Epidermal melanocyte (primary cell): ENCODE measurements around the gene ELL2.
"Not testable (repeated sequence)": the region's sequence is repeated elsewhere in the genome, so short reads cannot be mapped to it uniquely, and the experiment has no call there.

Experiments
- DNase-seq: peaks from one replicate; pipeline ENCODE4 v3.0.0; 2011; ENCODE audit warnings: low spot score; ENCODE audit not compliant: insufficient read length

The ELL2 gene

DNA sequence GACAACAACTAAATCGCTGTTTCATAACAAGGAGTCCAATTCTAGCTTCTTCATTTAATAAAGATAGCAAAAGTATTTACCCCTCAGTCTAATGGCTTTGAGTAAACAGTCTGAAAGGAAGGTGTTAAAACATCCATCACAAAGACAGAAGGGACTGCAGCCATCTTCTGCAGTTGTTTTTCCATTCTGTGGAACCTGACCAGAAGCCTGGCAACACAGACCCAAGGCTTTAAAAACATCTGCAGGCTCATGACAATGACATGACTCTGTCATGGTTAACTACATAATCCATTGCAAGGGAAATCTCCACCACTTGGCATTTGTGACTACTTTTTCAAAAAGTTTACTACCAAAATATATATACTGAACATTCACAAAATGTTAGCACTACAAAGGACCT is 51.9 kb downstream of the ELL2 start:
- DNase-seq: no peak

DNA sequence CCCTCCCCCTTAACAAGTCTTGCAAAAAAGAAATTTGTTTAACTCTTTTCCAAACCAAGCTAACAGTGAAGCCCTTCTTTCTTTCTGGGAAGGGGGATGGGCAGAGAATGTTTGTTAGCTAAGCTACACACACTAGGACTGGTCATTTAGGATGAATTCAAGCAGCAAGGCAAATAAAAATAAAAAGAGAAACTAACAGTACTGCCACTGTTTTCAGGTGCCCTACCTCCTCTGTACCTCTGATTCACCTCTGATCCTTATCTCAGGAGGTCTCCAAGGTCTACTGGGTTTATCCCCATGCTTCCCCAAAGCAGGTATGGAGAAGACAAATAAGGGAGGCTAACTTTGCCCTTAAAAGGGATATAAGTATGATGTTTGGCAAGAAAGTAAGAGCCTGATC is 52.9 kb downstream of the ELL2 start:
- DNase-seq: no peak

DNA sequence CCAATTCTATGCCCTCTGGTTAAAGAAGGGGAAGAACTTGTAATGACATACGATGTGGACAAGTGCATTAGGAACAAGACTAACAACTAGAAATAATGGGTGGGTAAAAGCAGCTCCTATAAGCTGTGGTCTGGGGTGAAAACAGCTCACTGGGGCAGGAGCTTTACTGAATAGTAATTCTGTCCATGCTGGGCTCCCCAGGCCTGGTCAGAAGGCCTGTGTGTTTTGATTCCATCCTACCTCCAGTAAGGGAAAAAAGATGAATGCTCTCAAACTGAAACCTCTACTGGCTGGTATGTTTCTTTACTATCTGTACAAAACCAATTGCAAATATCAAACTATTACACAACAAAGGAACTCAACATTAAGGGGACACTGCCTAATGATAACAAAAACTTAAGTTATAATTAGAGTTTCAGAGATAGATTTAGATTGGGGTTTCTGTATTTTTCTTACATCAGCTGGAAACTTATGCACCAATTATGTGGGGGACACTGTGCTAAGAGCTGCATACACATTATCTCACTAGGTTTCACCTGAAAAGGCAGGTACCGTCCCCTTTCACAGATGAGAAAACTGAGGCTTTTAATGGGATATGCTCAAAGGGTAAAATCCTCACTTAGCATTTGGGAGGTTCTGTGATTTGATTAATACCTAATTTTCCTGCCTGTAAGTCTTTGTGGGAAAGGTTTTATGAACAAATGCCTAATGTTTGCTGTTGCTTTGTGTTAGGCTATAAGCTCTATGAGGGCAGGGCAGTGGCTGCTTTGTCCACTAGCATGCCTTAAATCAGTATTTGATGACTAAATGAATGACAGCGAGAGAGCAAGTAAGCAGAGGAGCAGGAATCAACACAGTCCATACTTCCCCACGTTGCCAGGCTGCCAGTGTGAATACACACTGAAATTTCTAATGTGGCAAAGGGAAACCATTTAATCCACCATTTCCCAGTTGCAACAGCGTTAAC is 53.6 kb downstream of the ELL2 start:
- DNase-seq: no peak

GRCh38 chr5:95907067-95907705 is 54.5 kb downstream of the ELL2 start:
- no peak for DNase-seq

DNA sequence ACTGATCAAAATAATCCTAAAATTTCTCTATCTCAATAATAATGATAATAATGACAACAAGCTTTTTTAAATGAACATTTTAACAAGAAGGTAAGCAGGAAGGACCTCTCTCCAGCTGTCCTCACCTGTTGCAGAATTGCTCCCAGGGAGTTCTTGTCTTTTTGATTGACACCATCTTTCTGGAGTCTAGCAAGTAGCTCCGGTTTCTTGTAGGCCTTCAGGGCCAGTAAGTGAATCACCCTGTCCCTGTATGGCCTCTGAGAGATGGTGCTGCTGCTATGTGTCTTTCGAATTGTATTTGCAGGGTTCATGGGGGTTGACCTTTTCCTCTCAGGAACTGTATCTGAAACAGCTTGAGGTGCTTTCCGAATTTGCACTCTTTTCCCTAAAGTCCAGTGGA is 55.3 kb downstream of the ELL2 start:
- DNase-seq: not testable (repeated sequence)

DNA sequence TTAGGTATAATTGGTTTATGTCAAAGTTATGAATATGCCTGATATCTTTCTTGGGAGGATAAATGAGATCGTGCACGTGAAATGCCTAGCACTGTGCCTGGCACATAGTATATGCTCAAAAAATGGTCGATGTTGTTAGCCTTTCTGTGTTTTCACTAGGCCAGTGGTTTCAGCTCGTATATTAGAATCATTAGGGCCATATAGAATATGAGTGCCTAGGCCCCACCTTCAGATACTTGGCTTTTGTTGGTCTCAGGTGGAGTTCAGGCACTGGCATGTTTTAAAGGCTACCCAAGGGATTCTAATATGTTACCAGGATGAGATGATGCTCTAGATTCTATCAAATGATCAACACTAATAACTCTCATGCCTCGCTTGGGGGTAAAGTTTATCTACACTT is 56.8 kb downstream of the ELL2 start:
- no peak for DNase-seq

- no peak for DNase-seq
These were observed 57.8 kb downstream of the ELL2 start for GRCh38 chr5:95903838-95904237.

DNA sequence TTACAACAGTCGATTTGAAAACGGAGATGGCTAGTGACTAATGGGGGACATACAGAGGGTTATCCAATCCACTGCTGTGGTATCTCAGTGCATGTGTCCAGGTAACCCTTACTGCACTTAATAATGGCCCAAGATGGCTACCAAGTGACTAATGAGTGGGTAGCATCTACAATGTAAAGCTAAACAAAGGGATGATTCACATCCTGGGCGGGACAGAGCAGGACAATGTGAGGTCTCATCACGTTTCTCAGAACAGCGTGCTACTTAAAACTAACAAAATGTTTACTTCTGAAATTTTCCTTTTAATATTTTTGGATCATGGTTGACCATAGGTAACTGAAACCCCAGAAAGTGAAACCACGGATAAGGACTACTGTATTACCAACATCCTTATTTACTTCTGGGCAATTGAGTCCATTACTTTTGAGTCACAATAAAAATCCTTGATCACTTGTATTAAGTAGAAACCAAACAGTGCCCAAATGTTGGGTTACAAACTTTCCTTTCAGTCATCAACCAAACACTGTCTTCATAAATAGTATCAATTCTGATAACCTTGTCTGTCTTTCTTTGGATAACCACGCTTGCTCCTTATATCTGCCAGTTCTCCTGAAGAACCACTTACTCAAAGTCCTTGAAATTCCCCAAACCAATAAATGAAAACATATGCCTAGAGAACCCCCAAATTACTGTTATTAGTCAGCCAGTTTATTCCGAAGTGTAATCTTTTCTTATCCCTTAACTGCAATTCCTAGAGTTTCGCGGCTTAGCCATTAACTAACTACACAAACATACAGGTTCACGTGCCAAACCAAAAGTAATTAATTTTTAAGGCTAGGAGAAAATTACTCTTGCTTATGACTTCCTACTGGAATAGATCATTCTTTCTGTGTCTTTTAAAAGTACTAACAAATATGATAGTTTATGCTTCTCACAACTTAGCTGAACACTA is 59.7 kb downstream of the ELL2 start:
- DNase-seq: no peak

DNA sequence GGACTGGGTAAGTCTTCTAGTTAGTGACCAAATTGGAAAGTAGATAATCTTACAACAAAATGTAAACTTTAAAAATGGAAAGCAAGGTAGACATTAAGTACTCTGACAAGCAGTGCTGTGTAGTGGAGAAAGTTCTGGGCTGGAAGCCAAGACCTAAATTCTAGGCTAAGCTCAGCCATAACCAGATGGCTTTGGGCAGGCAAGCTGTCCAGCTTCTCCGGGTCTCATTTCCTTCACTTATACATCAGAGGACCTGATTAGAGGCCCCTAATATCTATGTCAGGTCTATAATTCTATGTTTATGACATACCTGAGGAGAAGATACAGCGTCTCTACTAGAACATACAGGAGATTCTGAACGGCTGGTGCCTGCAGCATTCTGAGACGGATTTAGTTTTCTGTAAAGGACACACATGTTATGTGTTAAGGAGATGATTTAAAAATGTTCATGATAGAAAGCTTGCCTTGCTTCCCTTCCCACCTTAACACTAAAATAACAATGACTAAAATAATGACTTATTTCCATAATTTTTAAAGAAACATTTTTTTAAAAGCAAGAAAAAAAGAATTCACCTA is 61.2 kb downstream of the ELL2 start:
- DNase-seq: no peak

DNA sequence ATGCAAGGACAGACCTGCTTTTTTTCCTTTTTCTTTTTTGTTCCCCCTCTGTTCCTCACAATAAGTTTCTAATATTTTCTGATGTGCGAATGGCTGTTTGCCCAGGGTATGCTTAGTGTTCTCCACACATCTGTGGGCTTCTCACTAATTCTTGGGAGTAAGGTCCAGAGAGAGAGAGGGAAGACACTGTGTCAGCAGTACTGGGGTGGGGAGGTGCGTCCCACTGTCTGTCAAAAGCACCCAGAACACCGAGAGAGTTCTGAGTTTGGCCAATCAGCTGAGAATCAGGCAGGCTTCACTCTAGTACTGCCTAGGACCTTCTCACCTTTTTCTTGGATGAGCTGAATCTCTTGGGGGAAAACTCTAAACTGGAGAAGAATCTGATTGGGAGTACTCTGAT is 61.8 kb downstream of the ELL2 start:
- DNase-seq: no peak

- no peak for DNase-seq
These were observed 62.6 kb downstream of the ELL2 start for GRCh38 chr5:95899006-95899405.

- DNase-seq: no peak
These were observed 65.9 kb downstream of the ELL2 start for GRCh38 chr5:95895771-95896170.

DNA sequence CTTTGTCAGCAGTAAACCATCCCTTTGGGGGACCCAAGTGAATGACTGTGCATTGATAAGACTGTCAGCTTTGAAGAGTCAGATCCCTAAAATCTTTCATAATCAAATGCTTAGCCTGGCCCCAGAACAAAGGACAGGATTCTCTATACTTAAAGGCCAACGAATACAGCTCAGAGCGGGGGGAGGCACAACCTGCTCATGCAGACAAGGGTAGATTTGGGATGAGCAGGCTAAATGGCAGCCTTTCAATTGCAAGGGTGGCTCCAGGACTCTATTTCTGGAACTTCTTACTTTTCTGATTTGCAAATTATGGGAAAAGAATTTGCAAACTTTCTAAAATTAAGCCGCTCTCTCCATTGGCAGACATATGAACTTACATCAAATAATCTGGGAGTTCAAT is 66.4 kb downstream of the ELL2 start:
- DNase-seq: no peak

DNA sequence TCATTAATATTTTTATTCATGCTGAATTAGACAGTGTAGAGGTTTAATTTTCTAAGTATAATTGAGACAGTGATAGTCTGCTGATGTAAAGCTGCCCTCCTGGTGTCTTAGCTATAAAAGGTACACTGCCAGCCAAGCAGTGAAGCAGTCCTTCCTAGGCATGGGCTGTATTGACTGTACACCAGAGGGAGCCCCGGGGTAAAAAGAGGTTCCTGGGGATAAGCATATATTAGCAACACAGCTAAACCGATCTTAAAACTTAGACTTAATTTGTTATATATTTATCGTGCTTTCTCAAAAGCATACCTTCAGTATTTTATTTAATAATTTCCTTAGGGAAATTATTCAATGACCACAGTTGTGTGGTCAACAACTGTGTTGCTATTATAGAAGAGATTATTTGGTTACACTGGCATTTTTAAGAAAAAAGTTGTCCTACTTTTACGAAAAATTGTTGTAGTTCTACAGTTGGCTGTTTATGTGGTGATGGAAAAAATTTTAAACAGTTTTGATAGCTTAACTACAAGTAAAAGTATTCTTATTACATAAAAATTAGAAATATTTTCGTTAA is 68.8 kb downstream of the ELL2 start:
- DNase-seq: no peak

DNA sequence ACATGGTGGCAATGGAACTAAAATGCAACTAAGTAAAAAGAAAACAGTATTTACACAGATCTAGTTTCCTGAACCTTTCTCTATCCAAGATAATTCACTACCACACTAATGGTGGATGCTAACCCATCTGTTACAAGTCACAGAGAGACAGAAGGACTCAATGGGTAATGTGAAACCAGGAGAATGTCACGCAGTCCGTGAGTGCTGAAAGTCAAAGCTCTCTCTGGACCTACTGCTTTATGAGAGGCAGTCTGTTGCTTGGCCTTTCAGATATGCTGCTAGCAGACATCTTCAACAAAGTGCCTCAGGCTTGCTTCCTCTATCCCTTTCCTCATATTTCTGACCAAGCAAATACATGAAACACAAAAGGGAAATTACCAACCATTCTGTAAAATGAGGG is 70.2 kb downstream of the ELL2 start:
- no peak for DNase-seq

DNA sequence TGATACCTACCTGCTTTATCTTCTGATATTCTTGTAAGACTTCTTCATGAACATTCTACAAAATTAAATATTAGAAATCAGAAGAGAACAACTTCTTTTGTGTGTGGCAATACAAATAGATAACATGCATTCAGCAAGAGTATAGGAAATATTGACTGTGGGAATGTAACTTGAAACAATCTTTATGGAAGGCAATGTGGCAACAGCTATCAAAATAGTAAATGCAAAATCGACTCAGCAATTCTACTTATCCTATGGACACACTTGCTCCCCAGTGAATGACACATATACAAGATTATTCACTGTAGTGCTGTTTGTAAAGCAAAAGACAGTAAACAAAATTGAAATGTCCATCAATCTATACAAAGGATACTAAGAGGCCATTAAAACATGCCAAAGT is 72.6 kb downstream of the ELL2 start:
- DNase-seq: no peak

- no peak for DNase-seq
These were observed 73.7 kb downstream of the ELL2 start for GRCh38 chr5:95887977-95888376.

GRCh38 chr5:95886340-95887044 is 75.2 kb downstream of the ELL2 start:
- no peak for DNase-seq

GRCh38 chr5:95884511-95884910 is 77.1 kb downstream of the ELL2 start:
- DNase-seq: no peak

DNA sequence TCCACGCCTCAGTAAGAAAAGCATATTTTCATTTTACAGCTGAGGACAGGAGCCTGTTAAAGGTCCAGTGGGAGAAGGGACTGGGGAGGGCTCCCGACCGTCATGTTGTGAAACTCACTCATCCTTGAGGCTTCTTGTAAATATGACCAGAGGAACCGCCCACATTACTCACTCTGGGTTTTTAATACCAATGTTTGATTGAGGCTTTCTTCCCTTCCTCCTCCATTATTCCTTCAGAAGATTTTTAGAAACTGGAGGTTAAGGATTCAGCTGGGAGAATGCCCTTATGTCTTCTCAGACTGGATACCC is 77.7 kb downstream of the ELL2 start:
- DNase-seq: no peak
